Keratinocyte (primary cell): ENCODE data around the gene TPSAB1. TPM values are rescaled to one million over a fixed set of nuclear protein-coding genes. Genes with fewer than 3 reads are reported as not detected.

Experiments
- DNase-seq: peaks from one replicate; pipeline ENCODE4 v3.0.0-alpha.2; 2011; ENCODE audit warnings: low read depth, missing footprints, low spot score
- FAIRE-seq: peaks from 2 replicates; lab custom pipeline; 2011; peaks lifted over from hg19 to GRCh38; lab: Jason Lieb, UNC
- H2AFZ ChIP-seq: 2 replicates; pipeline ENCODE4 v1.6.0; 2012; ENCODE audit warnings: low read length, control low read depth, inconsistent platforms; ENCODE audit not compliant: control insufficient read depth
- H3K27ac ChIP-seq: 2 replicates; pipeline ENCODE4 v1.5.1; 2011; ENCODE audit warnings: low read length; ENCODE audit not compliant: control insufficient read depth, insufficient read depth
- H3K27me3 ChIP-seq: 3 replicates; pipeline ENCODE4 v1.6.0; 2011; ENCODE audit warnings: low read length; ENCODE audit not compliant: control insufficient read depth, insufficient read depth; ENCODE audit errors: extremely low read depth
- H3K36me3 ChIP-seq, 2 experiments: 2 replicates in 1 of 2; 3 replicates in 1 of 2; pipeline ENCODE4 v1.5.1; 2011; ENCODE audit warnings: low read length in 2 of 2, mild to moderate bottlenecking in 1 of 2; ENCODE audit not compliant: control insufficient read depth in 2 of 2, insufficient read depth in 2 of 2; ENCODE audit errors: extremely low read depth in 1 of 2
- H3K4me1 ChIP-seq: 3 replicates; pipeline ENCODE4 v1.5.1; 2011; ENCODE audit warnings: low read length; ENCODE audit not compliant: control insufficient read depth, insufficient read depth; ENCODE audit errors: extremely low read depth
- H3K4me2 ChIP-seq: 3 replicates; pipeline ENCODE4 v1.6.0; 2011; ENCODE audit warnings: low read depth, low read length; ENCODE audit not compliant: control insufficient read depth, insufficient read depth; ENCODE audit errors: extremely low read depth
- H3K4me3 ChIP-seq, 3 experiments: fragments of 200-600 bp in 1 of 3; sonication (generic) in 1 of 3; 2 replicates in 2 of 3; 3 replicates in 1 of 3; pipeline ENCODE4 v1.5.1; 2011 to 2016; ENCODE audit warnings: low read length in 3 of 3, mild to moderate bottlenecking in 3 of 3, control low read depth in 2 of 3, inconsistent platforms in 1 of 3, low read depth in 1 of 3, mixed read lengths in 1 of 3, mixed run types in 1 of 3, moderate library complexity in 1 of 3; ENCODE audit not compliant: control insufficient read depth in 2 of 3, insufficient read depth in 2 of 3; ENCODE audit errors: extremely low read depth in 1 of 3
- H3K79me2 ChIP-seq: 2 replicates; pipeline ENCODE4 v1.6.0; 2012; ENCODE audit warnings: low read length; ENCODE audit not compliant: control insufficient read depth, insufficient read depth
- H3K9ac ChIP-seq: 3 replicates; pipeline ENCODE4 v1.6.0; 2011; ENCODE audit warnings: low read length; ENCODE audit not compliant: control insufficient read depth, insufficient read depth; ENCODE audit errors: extremely low read depth
- H3K9me1 ChIP-seq: 3 replicates; pipeline ENCODE4 v1.6.0; 2011; ENCODE audit warnings: low read length; ENCODE audit not compliant: control insufficient read depth, insufficient read depth; ENCODE audit errors: extremely low read depth
- H3K9me3 ChIP-seq: 2 replicates; pipeline ENCODE4 v1.5.1; 2012; ENCODE audit warnings: low read depth, low read length; ENCODE audit not compliant: control insufficient read depth
- H4K20me1 ChIP-seq: 3 replicates; pipeline ENCODE4 v1.6.0; 2011; ENCODE audit warnings: low read length; ENCODE audit not compliant: control insufficient read depth, insufficient read depth; ENCODE audit errors: extremely low read depth
- EZH2 ChIP-seq: IDR thresholded peaks from one replicate; pipeline ENCODE4 v1.6.1; 2012; ENCODE audit warnings: inconsistent platforms, mild to moderate bottlenecking, low read length, moderate library complexity
- dilution Hi-C: fragments of 300-500 bp; cut with MboI; formaldehyde crosslinking; loops from one replicate; pipeline ENCODE4 v1.7.0; 2020; ENCODE audit warnings: low sequenced_read_pairs; ENCODE audit not compliant: extremely low pct_ligation_motif_present
- polyA plus RNA-seq, 5 experiments: library from polyadenylated mRNA; depleted of rRNA in 3 of 5; stranded (reverse) in 3 of 5; stranded (forward) in 1 of 5; unstranded in 1 of 5; fragments of >200 nt; gene quantifications; 1 replicate in 1 of 5; 2 replicates in 3 of 5; 3 replicates in 1 of 5; pipeline versions ENCODE4 v1.2.1 to v1.2.3, GENCODE V29; 2011 to 2012; ENCODE audit warnings: missing spikeins in 2 of 5, low read depth in 1 of 5, low replicate concordance in 1 of 5
- TF ChIP-seq, protein P1 (sequence below), 3 experiments: IDR thresholded peaks in 1 of 3; conservative IDR thresholded peaks in 1 of 3; optimal IDR thresholded peaks in 1 of 3; 2 replicates in 2 of 3; 3 replicates in 1 of 3; pipeline versions ENCODE3 to v1.5.1; 2011; ENCODE audit warnings: low read length in 3 of 3, mild to moderate bottlenecking in 3 of 3, moderate library complexity in 2 of 3, control low read depth in 1 of 3, inconsistent platforms in 1 of 3; ENCODE audit not compliant: insufficient read depth in 2 of 3; ENCODE audit errors: extremely low read depth in 1 of 3

The TPSAB1 gene
- polyA plus RNA-seq, 1 donor (not counting 4 experiments of a cell fraction or from before 2014, with no cell fraction given) = not detected

DNA sequence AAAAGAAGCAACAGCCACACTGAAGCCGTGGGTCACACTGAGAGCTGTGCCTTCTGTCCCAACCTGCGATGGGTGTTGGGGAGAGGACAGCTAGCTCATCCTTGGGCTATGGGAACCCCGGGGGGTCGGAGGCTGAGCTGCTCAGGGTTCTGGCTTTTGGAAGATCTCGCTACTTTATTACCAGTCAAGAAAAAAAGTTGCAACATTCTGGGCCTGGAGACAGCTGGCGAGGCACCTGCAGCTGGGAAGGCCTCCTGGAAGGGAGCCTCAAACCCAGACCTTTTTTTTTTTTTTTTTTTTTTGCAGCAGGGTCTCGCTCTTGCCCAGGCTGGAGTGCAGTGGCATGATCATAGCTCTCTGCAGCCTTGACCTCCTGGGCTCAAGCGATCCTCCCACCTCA lies 40.3 kb downstream of the TPSAB1 start:
- H3K27me3 ChIP-seq = peaks cover 16% of the 10 kb centered on the region

DNA sequence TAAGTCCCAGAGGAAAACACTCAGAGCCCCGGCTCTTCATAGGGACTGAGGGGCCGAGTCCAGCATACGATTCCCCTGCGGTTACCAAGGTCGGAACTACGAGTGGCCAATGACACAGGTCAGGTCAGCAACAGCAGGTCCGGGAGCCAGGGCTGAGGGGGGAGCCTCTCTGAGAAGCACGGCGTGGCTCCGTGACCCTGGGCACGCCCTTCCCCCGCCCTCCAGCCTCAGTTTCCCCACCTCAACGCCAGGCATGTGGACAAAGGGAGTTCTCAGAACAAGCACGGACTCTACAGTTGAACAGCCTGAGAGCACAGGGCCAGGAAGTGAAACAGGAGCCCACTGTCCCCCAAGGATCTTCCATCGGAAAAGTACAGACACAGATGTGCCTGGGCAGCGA lies 41.0 kb downstream of the TPSAB1 start:
- dilution Hi-C loops = no loop called here
- TF ChIP-seq EZH2 = no peak
- TF ChIP-seq, protein P1, sequence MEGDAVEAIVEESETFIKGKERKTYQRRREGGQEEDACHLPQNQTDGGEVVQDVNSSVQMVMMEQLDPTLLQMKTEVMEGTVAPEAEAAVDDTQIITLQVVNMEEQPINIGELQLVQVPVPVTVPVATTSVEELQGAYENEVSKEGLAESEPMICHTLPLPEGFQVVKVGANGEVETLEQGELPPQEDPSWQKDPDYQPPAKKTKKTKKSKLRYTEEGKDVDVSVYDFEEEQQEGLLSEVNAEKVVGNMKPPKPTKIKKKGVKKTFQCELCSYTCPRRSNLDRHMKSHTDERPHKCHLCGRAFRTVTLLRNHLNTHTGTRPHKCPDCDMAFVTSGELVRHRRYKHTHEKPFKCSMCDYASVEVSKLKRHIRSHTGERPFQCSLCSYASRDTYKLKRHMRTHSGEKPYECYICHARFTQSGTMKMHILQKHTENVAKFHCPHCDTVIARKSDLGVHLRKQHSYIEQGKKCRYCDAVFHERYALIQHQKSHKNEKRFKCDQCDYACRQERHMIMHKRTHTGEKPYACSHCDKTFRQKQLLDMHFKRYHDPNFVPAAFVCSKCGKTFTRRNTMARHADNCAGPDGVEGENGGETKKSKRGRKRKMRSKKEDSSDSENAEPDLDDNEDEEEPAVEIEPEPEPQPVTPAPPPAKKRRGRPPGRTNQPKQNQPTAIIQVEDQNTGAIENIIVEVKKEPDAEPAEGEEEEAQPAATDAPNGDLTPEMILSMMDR (optimal IDR thresholded peaks at IDR 0.05 in 1 of 3, IDR thresholded peaks at IDR 0.05 in 1 of 3, conservative IDR thresholded peaks at IDR 0.05 in 1 of 3; ENCODE audit: extremely low read depth in 1 of 3, insufficient read depth in 2 of 3, low read length in 3 of 3) = no peak
- H3K27ac ChIP-seq = no peak overlapping the region
- FAIRE-seq = no peak
- H3K9me3 ChIP-seq = no peaks in the 10 kb centered on the region
- H2AFZ ChIP-seq = no peak overlapping the region
- no peaks in the 10 kb centered on the region for H3K4me1 ChIP-seq
- no peaks in the 10 kb centered on the region for H3K9me1 ChIP-seq
- H4K20me1 ChIP-seq = no peaks in the 10 kb centered on the region
- no peak overlapping the region for H3K4me2 ChIP-seq
- H3K4me3 ChIP-seq = no peak overlapping the region
- DNase-seq = no peak
- H3K36me3 ChIP-seq = no peaks in the 10 kb centered on the region
- H3K27me3 ChIP-seq = peaks cover 16% of the 10 kb centered on the region
- no peaks in the 10 kb centered on the region for H3K79me2 ChIP-seq
- no peak overlapping the region for H3K9ac ChIP-seq

More for the DNA sequence above, 40.3 kb downstream of the TPSAB1 start:
- Histone ChIP-seq H3K9me3 (no peaks in the 10 kb centered on the region), H3K79me2 (no peaks in the 10 kb centered on the region), H3K9ac (no peak overlapping the region), H2AFZ (no peak overlapping the region), H3K36me3 (no peaks in the 10 kb centered on the region), H4K20me1 (no peaks in the 10 kb centered on the region), H3K9me1 (no peaks in the 10 kb centered on the region), H3K4me1 (no peaks in the 10 kb centered on the region), H3K4me3 (no peak overlapping the region), H3K27ac (no peak overlapping the region), H3K4me2 (no peak overlapping the region)
- no peak for DNase-seq
- TF ChIP-seq, protein P1 (optimal IDR thresholded peaks at IDR 0.05 in 1 of 3, IDR thresholded peaks at IDR 0.05 in 1 of 3, conservative IDR thresholded peaks at IDR 0.05 in 1 of 3; ENCODE audit: extremely low read depth in 1 of 3, insufficient read depth in 2 of 3, low read length in 3 of 3) = no peak
- TF ChIP-seq EZH2 = no peak
- dilution Hi-C loops = no loop called here
- FAIRE-seq = no peak
